ENCODE results near the gene GAREM2.
A peak's percentile ranks its signal among the peaks of the same experiment; 100 is the strongest.

GAREM2 gene

GRCh38 chr2:26182887-26183630 is 10.2 kb downstream of the GAREM2 start:
- H3K9ac ChIP-seq (ENCODE audit: low read length) = no peak overlapping the region
- no peak overlapping the region for H3K18ac ChIP-seq (ENCODE audit: low read length)
- no peak overlapping the region for H2BK5ac ChIP-seq (ENCODE audit: low read length)
- no peaks in the 10 kb centered on the region for H3K79me2 ChIP-seq (ENCODE audit: control insufficient read depth, insufficient read depth, low read length)
- no peak overlapping the region for H2AK5ac ChIP-seq (ENCODE audit: low read length)
- H3K4me1 ChIP-seq (ENCODE audit: control insufficient read depth, low read depth, low read length) = peaks cover 4% of the 10 kb centered on the region
- no peak overlapping the region for H4K5ac ChIP-seq (ENCODE audit: low read length)
- no peak overlapping the region for H3K4me2 ChIP-seq (ENCODE audit: low read length)
- H3K23ac ChIP-seq (ENCODE audit: low read length) = no peak overlapping the region
- no CpG with 5 or more reads among the region's 11 CpGs for WGBS (ENCODE audit: extremely low coverage, insufficient coverage, low lambda C conversion rate)
- H2BK120ac ChIP-seq (ENCODE audit: low read depth, low read length) = no peak overlapping the region
- H3K56ac ChIP-seq (ENCODE audit: low read length) = no peak overlapping the region
- no peak overlapping the region for H3K4me3 ChIP-seq (ENCODE audit: low read length)
- no peaks in the 10 kb centered on the region for H3K79me1 ChIP-seq (ENCODE audit: low read length)
- no peaks in the 10 kb centered on the region for H3K27me3 ChIP-seq (ENCODE audit: insufficient read depth, low read length, poor library complexity)
- peaks cover 2% of the 10 kb centered on the region for H3K36me3 ChIP-seq (ENCODE audit: control insufficient read depth, insufficient read depth, low read length)
- H3K4ac ChIP-seq (ENCODE audit: low read depth, low read length) = no peak overlapping the region
- H2BK15ac ChIP-seq (replicated peaks; ENCODE audit: low read depth) = no peak overlapping the region
- H4K8ac ChIP-seq (ENCODE audit: low read depth, low read length) = no peak overlapping the region
- H3K27ac ChIP-seq (ENCODE audit: low read depth, low read length) = no peak overlapping the region
- DNase-seq = no peak

- Histone ChIP-seq H3K27me3 (ENCODE audit: insufficient read depth, low read length, poor library complexity) (no peaks in the 10 kb centered on the region), H2BK120ac (ENCODE audit: low read depth, low read length) (no peak overlapping the region), H3K4me3 (ENCODE audit: low read length) (peak overlapping the region; percentile 30), H3K4ac (ENCODE audit: low read depth, low read length) (no peak overlapping the region), H4K8ac (ENCODE audit: low read depth, low read length) (no peak overlapping the region), H2BK5ac (ENCODE audit: low read length) (no peak overlapping the region), H2BK15ac (replicated peaks; ENCODE audit: low read depth) (no peak overlapping the region), H3K27ac (ENCODE audit: low read depth, low read length) (no peak overlapping the region), H3K56ac (ENCODE audit: low read length) (peak overlapping the region; percentile 92), H3K79me1 (ENCODE audit: low read length) (no peaks in the 10 kb centered on the region), H3K23ac (ENCODE audit: low read length) (peak overlapping the region; percentile 84), H4K5ac (ENCODE audit: low read length) (no peak overlapping the region), H3K36me3 (ENCODE audit: control insufficient read depth, insufficient read depth, low read length) (peaks cover 2% of the 10 kb centered on the region), H3K18ac (ENCODE audit: low read length) (no peak overlapping the region), H2AK5ac (ENCODE audit: low read length) (no peak overlapping the region), H3K9ac (ENCODE audit: low read length) (peak overlapping the region; percentile 77), H3K4me1 (ENCODE audit: control insufficient read depth, low read depth, low read length) (peaks cover 3% of the 10 kb centered on the region), H3K79me2 (ENCODE audit: control insufficient read depth, insufficient read depth, low read length) (no peaks in the 10 kb centered on the region), H3K4me2 (ENCODE audit: low read length) (peak overlapping the region; percentile 88)
- DNase-seq = no peak
- WGBS (ENCODE audit: extremely low coverage, insufficient coverage, low lambda C conversion rate) = no CpG with 5 or more reads among the region's 34 CpGs
These were observed 11.2 kb downstream of the GAREM2 start for GRCh38 chr2:26184121-26184520.

DNA sequence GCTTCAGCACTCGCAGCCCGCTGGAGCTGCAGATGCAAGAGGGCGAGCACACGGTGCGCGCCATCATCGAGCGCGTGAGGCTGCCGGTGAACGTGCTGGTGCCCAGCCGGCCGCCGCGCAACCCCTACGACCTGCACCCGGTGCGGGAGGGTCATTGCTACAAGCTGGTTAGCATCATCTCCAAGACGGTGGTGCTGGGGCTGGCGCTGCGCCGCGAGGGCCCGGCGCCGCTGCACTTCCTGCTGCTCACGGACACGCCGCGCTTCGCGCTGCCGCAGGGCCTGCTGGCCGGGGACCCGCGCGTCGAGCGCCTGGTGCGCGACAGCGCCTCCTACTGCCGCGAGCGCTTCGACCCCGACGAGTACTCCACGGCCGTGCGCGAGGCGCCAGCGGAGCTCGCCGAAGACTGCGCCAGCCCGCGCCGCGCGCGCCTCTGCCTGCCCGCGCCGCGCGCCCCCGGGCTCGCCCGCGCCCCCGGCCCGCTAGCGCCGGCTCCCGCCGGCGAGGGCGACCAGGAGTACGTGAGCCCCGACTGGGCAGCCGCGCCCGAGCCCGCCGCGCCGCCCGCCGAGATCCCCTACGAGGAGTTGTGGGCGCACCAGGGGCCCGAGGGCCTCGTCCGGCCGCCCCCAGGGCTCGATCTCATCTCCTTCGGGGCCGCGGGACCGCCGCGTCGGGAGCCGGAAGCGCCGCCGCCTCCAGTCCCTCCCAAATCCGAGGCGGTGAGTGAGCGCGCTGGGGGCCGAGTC is 11.8 kb downstream of the GAREM2 start:
- Histone ChIP-seq H3K79me2 (ENCODE audit: control insufficient read depth, insufficient read depth, low read length) (no peaks in the 10 kb centered on the region), H2BK5ac (ENCODE audit: low read length) (no peak overlapping the region), H3K27me3 (ENCODE audit: insufficient read depth, low read length, poor library complexity) (no peaks in the 10 kb centered on the region), H3K4me3 (ENCODE audit: low read length) (peak overlapping the region; percentile 30), H3K4me2 (ENCODE audit: low read length) (peak overlapping the region; percentile 88), H3K27ac (ENCODE audit: low read depth, low read length) (no peak overlapping the region), H2BK120ac (ENCODE audit: low read depth, low read length) (no peak overlapping the region), H2BK15ac (replicated peaks; ENCODE audit: low read depth) (no peak overlapping the region), H3K79me1 (ENCODE audit: low read length) (no peaks in the 10 kb centered on the region), H4K8ac (ENCODE audit: low read depth, low read length) (no peak overlapping the region), H3K9ac (ENCODE audit: low read length) (peak overlapping the region; percentile 77), H3K18ac (ENCODE audit: low read length) (peak overlapping the region; percentile 88), H3K23ac (ENCODE audit: low read length) (peak overlapping the region; percentile 80), H3K4me1 (ENCODE audit: control insufficient read depth, low read depth, low read length) (no peaks in the 10 kb centered on the region), H3K4ac (ENCODE audit: low read depth, low read length) (no peak overlapping the region), H3K56ac (ENCODE audit: low read length) (peak overlapping the region; percentile 92), H2AK5ac (ENCODE audit: low read length) (no peak overlapping the region), H3K36me3 (ENCODE audit: control insufficient read depth, insufficient read depth, low read length) (peaks cover 2% of the 10 kb centered on the region), H4K5ac (ENCODE audit: low read length) (no peak overlapping the region)
- WGBS (ENCODE audit: extremely low coverage, insufficient coverage, low lambda C conversion rate) = no CpG with 5 or more reads among the region's 114 CpGs
- peak; percentile 85 for DNase-seq

GRCh38 chr2:26185304-26185928 is 12.5 kb downstream of the GAREM2 start:
- no peaks in the 10 kb centered on the region for H3K27me3 ChIP-seq (ENCODE audit: insufficient read depth, low read length, poor library complexity)
- WGBS (ENCODE audit: extremely low coverage, insufficient coverage, low lambda C conversion rate) = no CpG with 5 or more reads among the region's 20 CpGs
- no peaks in the 10 kb centered on the region for H3K79me1 ChIP-seq (ENCODE audit: low read length)
- no peak for DNase-seq
- peak overlapping the region; percentile 33 for H3K4me2 ChIP-seq (ENCODE audit: low read length)
- H3K18ac ChIP-seq (ENCODE audit: low read length) = peak overlapping the region; percentile 88
- H4K8ac ChIP-seq (ENCODE audit: low read depth, low read length) = no peak overlapping the region
- peak overlapping the region; percentile 67 for H3K9ac ChIP-seq (ENCODE audit: low read length)
- H3K36me3 ChIP-seq (ENCODE audit: control insufficient read depth, insufficient read depth, low read length) = peaks cover 2% of the 10 kb centered on the region
- no peak overlapping the region for H3K27ac ChIP-seq (ENCODE audit: low read depth, low read length)
- H2BK120ac ChIP-seq (ENCODE audit: low read depth, low read length) = no peak overlapping the region
- H2BK15ac ChIP-seq (replicated peaks; ENCODE audit: low read depth) = no peak overlapping the region
- H3K23ac ChIP-seq (ENCODE audit: low read length) = no peak overlapping the region
- no peaks in the 10 kb centered on the region for H3K4me1 ChIP-seq (ENCODE audit: control insufficient read depth, low read depth, low read length)
- H3K56ac ChIP-seq (ENCODE audit: low read length) = peak overlapping the region; percentile 82
- H3K4ac ChIP-seq (ENCODE audit: low read depth, low read length) = no peak overlapping the region
- no peak overlapping the region for H4K5ac ChIP-seq (ENCODE audit: low read length)
- H2AK5ac ChIP-seq (ENCODE audit: low read length) = no peak overlapping the region
- H3K79me2 ChIP-seq (ENCODE audit: control insufficient read depth, insufficient read depth, low read length) = no peaks in the 10 kb centered on the region
- peak overlapping the region; percentile 14 for H3K4me3 ChIP-seq (ENCODE audit: low read length)
- no peak overlapping the region for H2BK5ac ChIP-seq (ENCODE audit: low read length)

- H3K18ac ChIP-seq (ENCODE audit: low read length) = no peak overlapping the region
- no peak overlapping the region for H3K23ac ChIP-seq (ENCODE audit: low read length)
- no CpG with 5 or more reads among the region's 16 CpGs for WGBS (ENCODE audit: extremely low coverage, insufficient coverage, low lambda C conversion rate)
- H3K4ac ChIP-seq (ENCODE audit: low read depth, low read length) = no peak overlapping the region
- no peak for DNase-seq
- H3K9ac ChIP-seq (ENCODE audit: low read length) = no peak overlapping the region
- peak overlapping the region; percentile 11 for H3K56ac ChIP-seq (ENCODE audit: low read length)
- no peak overlapping the region for H3K27ac ChIP-seq (ENCODE audit: low read depth, low read length)
- no peak overlapping the region for H2BK120ac ChIP-seq (ENCODE audit: low read depth, low read length)
- H2BK5ac ChIP-seq (ENCODE audit: low read length) = no peak overlapping the region
- no peak overlapping the region for H4K5ac ChIP-seq (ENCODE audit: low read length)
- no peak overlapping the region for H3K4me2 ChIP-seq (ENCODE audit: low read length)
- no peaks in the 10 kb centered on the region for H3K79me1 ChIP-seq (ENCODE audit: low read length)
- no peaks in the 10 kb centered on the region for H3K27me3 ChIP-seq (ENCODE audit: insufficient read depth, low read length, poor library complexity)
- H2BK15ac ChIP-seq (replicated peaks; ENCODE audit: low read depth) = no peak overlapping the region
- no peaks in the 10 kb centered on the region for H3K79me2 ChIP-seq (ENCODE audit: control insufficient read depth, insufficient read depth, low read length)
- H3K4me3 ChIP-seq (ENCODE audit: low read length) = no peak overlapping the region
- peaks cover 2% of the 10 kb centered on the region for H3K36me3 ChIP-seq (ENCODE audit: control insufficient read depth, insufficient read depth, low read length)
- H4K8ac ChIP-seq (ENCODE audit: low read depth, low read length) = no peak overlapping the region
- H3K4me1 ChIP-seq (ENCODE audit: control insufficient read depth, low read depth, low read length) = no peaks in the 10 kb centered on the region
- H2AK5ac ChIP-seq (ENCODE audit: low read length) = no peak overlapping the region
These were observed 13.3 kb downstream of the GAREM2 start for GRCh38 chr2:26185954-26186770.

Measured in mesendoderm (in vitro differentiated cells).